DND-41 (cell line): ENCODE results near the gene FAM169A.
A peak's percentile ranks its signal among the peaks of the same experiment; 100 is the strongest.
"Not testable (repeated sequence)": the region's sequence is repeated elsewhere in the genome, so short reads cannot be mapped to it uniquely, and the experiment has no call there.

Experiments
- ATAC-seq: fragments of 200-7000 bp; cut with Tn5 transposase; 3 replicates; pipeline ENCODE4 v1.9.1; 2021; ENCODE audit warnings: low read depth; ENCODE audit not compliant: insufficient read depth
- DNase-seq: peaks from one replicate; pipeline ENCODE4 v3.0.0-alpha.2; 2020
- H2AFZ ChIP-seq: 2 replicates; pipeline ENCODE4 v1.6.0; 2012; ENCODE audit warnings: low read depth, low read length
- H3K27ac ChIP-seq: 2 replicates; pipeline ENCODE4 v1.5.1; 2012; ENCODE audit warnings: low read length, inconsistent platforms
- H3K27me3 ChIP-seq: fragments of 200-600 bp; sonication (generic); 2 replicates; pipeline ENCODE4 v1.6.0; 2012; ENCODE audit warnings: low read length, mild to moderate bottlenecking, inconsistent platforms; ENCODE audit not compliant: insufficient read depth, poor library complexity
- H3K36me3 ChIP-seq: 2 replicates; pipeline ENCODE4 v1.5.1; 2012; ENCODE audit warnings: low read length, inconsistent platforms; ENCODE audit not compliant: insufficient read depth
- H3K4me1 ChIP-seq: 2 replicates; pipeline ENCODE4 v1.5.1; 2012; ENCODE audit warnings: mild to moderate bottlenecking, low read length; ENCODE audit not compliant: insufficient read depth
- H3K4me2 ChIP-seq: 2 replicates; pipeline ENCODE4 v1.6.0; 2012; ENCODE audit warnings: mild to moderate bottlenecking, moderate library complexity, low read length, inconsistent platforms; ENCODE audit not compliant: insufficient read depth
- H3K4me3 ChIP-seq, 2 experiments: fragments of 200-600 bp in 1 of 2; shearing (Covaris generic) in 1 of 2; 2 replicates each; pipeline ENCODE4 v1.5.1; 2012 to 2016; ENCODE audit warnings: inconsistent platforms in 2 of 2, low read length in 2 of 2, mild to moderate bottlenecking in 2 of 2, low read depth in 1 of 2, moderate library complexity in 1 of 2
- H3K79me2 ChIP-seq: 2 replicates; pipeline ENCODE4 v1.6.0; 2012; ENCODE audit warnings: low read length, inconsistent platforms; ENCODE audit not compliant: insufficient read depth
- H3K9ac ChIP-seq: 2 replicates; pipeline ENCODE4 v1.6.0; 2012; ENCODE audit warnings: low read depth, mild to moderate bottlenecking, inconsistent platforms, low read length, moderate library complexity
- H3K9me3 ChIP-seq: 2 replicates; pipeline ENCODE4 v1.5.1; 2012; ENCODE audit warnings: low read length, moderate library complexity, mild to moderate bottlenecking, inconsistent platforms; ENCODE audit not compliant: insufficient read depth, severe bottlenecking
- H4K20me1 ChIP-seq: 2 replicates; pipeline ENCODE4 v1.6.0; 2012; ENCODE audit warnings: low read length; ENCODE audit not compliant: insufficient read depth
- EZH2 ChIP-seq: IDR thresholded peaks from 3 replicates; pipeline ENCODE4 v1.6.1; 2012; ENCODE audit warnings: borderline replicate concordance, low read depth, mild to moderate bottlenecking, moderate library complexity, low read length, inconsistent platforms; ENCODE audit not compliant: severe bottlenecking
- TF ChIP-seq, protein P1 (sequence below): IDR thresholded peaks from 2 replicates; pipeline ENCODE4 v1.5.1; 2012; ENCODE audit warnings: borderline replicate concordance, low read length, moderate library complexity, mild to moderate bottlenecking; ENCODE audit not compliant: poor library complexity, severe bottlenecking; ENCODE audit errors: extremely low read depth

Gene FAM169A

DNA sequence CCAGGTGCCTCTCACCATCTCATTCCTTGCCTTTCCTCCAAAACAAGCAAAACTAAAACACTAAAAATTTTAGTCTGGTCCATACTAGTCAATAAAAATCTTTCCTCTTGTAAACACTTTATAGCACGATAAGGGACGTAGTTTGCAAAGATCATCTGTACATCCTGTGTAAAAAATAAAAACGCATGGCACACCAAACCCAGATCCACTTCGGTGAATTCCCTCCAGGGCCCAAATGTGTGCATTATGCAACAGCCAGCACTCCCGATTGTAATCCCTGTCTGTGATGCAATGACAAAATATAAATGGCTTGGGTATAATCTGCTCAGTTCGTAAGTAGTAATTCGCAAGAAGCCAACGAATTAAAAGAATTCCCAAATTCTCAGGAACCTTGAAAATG lies 1.4 kb downstream of the FAM169A start:
- H2AFZ ChIP-seq: no peak overlapping the region
- H3K4me2 ChIP-seq: peak overlapping the region; percentile 87
- no peak for TF ChIP-seq EZH2
- TF ChIP-seq, protein P1, sequence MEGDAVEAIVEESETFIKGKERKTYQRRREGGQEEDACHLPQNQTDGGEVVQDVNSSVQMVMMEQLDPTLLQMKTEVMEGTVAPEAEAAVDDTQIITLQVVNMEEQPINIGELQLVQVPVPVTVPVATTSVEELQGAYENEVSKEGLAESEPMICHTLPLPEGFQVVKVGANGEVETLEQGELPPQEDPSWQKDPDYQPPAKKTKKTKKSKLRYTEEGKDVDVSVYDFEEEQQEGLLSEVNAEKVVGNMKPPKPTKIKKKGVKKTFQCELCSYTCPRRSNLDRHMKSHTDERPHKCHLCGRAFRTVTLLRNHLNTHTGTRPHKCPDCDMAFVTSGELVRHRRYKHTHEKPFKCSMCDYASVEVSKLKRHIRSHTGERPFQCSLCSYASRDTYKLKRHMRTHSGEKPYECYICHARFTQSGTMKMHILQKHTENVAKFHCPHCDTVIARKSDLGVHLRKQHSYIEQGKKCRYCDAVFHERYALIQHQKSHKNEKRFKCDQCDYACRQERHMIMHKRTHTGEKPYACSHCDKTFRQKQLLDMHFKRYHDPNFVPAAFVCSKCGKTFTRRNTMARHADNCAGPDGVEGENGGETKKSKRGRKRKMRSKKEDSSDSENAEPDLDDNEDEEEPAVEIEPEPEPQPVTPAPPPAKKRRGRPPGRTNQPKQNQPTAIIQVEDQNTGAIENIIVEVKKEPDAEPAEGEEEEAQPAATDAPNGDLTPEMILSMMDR: no peak
- H3K9ac ChIP-seq: peak overlapping the region; percentile 73
- no peaks in the 10 kb centered on the region; the same call in 1 of the 2 replicates for H4K20me1 ChIP-seq
- peaks cover 28% of the 10 kb centered on the region for H3K4me1 ChIP-seq
- no peaks in the 10 kb centered on the region for H3K27me3 ChIP-seq
- no peak for ATAC-seq
- peak overlapping the region in 1 of 2 experiments; percentile 82; a peak in 3 of 4 replicates for H3K4me3 ChIP-seq
- H3K9me3 ChIP-seq: no peaks in the 10 kb centered on the region
- peaks cover 55% of the 10 kb centered on the region for H3K79me2 ChIP-seq
- DNase-seq: no peak
- H3K27ac ChIP-seq: no peak overlapping the region
- no peaks in the 10 kb centered on the region for H3K36me3 ChIP-seq

GRCh38 chr5:74863726-74864125 lies 2.5 kb downstream of the FAM169A start:
- Histone ChIP-seq H3K27me3 (no peaks in the 10 kb centered on the region), H3K9ac (no peak overlapping the region), H3K36me3 (no peaks in the 10 kb centered on the region), H3K4me2 (peak overlapping the region; percentile 87; the same call in 1 of the 2 replicates), H3K4me3 (no peak overlapping the region), H3K27ac (no peak overlapping the region), H3K79me2 (peaks cover 57% of the 10 kb centered on the region), H4K20me1 (no peaks in the 10 kb centered on the region; the same call in 1 of the 2 replicates), H3K9me3 (no peaks in the 10 kb centered on the region), H3K4me1 (peaks cover 28% of the 10 kb centered on the region), H2AFZ (no peak overlapping the region)
- no peak for DNase-seq
- TF ChIP-seq EZH2: no peak
- TF ChIP-seq, protein P1: no peak
- ATAC-seq: no peak

GRCh38 chr5:74862221-74862620 lies 4.0 kb downstream of the FAM169A start:
- Histone ChIP-seq H3K27me3 (no peaks in the 10 kb centered on the region), H3K4me3 (no peak overlapping the region), H3K36me3 (no peaks in the 10 kb centered on the region), H4K20me1 (no peaks in the 10 kb centered on the region; the same call in 1 of the 2 replicates), H3K4me2 (no peak overlapping the region), H3K9me3 (no peaks in the 10 kb centered on the region), H3K27ac (no peak overlapping the region), H3K79me2 (peaks cover 66% of the 10 kb centered on the region), H3K4me1 (peaks cover 28% of the 10 kb centered on the region), H2AFZ (no peak overlapping the region), H3K9ac (no peak overlapping the region)
- ATAC-seq (no peak), DNase-seq (no peak)
- TF ChIP-seq, protein P1: no peak
- no peak for TF ChIP-seq EZH2

GRCh38 chr5:74856975-74857374 lies 9.2 kb downstream of the FAM169A start:
- not testable (repeated sequence) for H3K4me2 ChIP-seq, H3K4me1 ChIP-seq, H3K27me3 ChIP-seq, DNase-seq, ATAC-seq, H2AFZ ChIP-seq, H3K4me3 ChIP-seq, H3K9ac ChIP-seq, H3K36me3 ChIP-seq, H4K20me1 ChIP-seq, H3K9me3 ChIP-seq, H3K27ac ChIP-seq
- H3K79me2 ChIP-seq: peaks cover 43% of the 10 kb centered on the region
